ENCODE results near the gene ANKRD45. TPM values are rescaled to one million over a fixed set of nuclear protein-coding genes. Genes with fewer than 3 reads are reported as not detected.
"Not testable (repeated sequence)": the region's sequence is repeated elsewhere in the genome, so short reads cannot be mapped to it uniquely, and the experiment has no call there.

ANKRD45 gene
- total RNA-seq, 4 donors from 2014 or later = 0.33 TPM; not detected in 3

- no peak for TF ChIP-seq POLR2AphosphoS5 (IDR thresholded peaks at IDR 0.05)
- no peak for DNase-seq (ENCODE audit: extremely low spot score)
- peaks cover 0 to 13% (median 3%) of the 10 kb centered on the region in 4 donors for H3K27me3 ChIP-seq
- peaks cover 0 to 7% (median 0%) of the 10 kb centered on the region in 4 donors for H3K36me3 ChIP-seq
- peak overlapping the region; percentile 89 to 94 (median 90) for H3K27ac ChIP-seq (replicated peaks in 1 of 4)
- peaks cover 14 to 35% (median 26%) of the 10 kb centered on the region in 4 donors for H3K4me1 ChIP-seq
- intact Hi-C loops (cut with DNase I) = loop anchor here (5.0 to 10.0 kb wide), 2 partner anchors 230 to 287 kb away; no protein-coding TSS in a partner anchor
- 61% methylated on average over 3 of the region's 3 CpGs for WGBS
- H3K9me3 ChIP-seq = no peaks in the 10 kb centered on the region
- H3K4me3 ChIP-seq = peak overlapping the region; percentile 75 to 91 (median 82)
These were observed 44.7 kb upstream of the ANKRD45 start for GRCh38 chr1:173714441-173714758.

GRCh38 chr1:173708787-173709186 lies 39.1 kb upstream of the ANKRD45 start:
- no peaks in the 10 kb centered on the region for H3K9me3 ChIP-seq
- 85% methylated on average over 2 of the region's 2 CpGs for WGBS
- no peaks in the 10 kb centered on the region for H3K4me1 ChIP-seq
- intact Hi-C loops (cut with DNase I) = no loop called here
- H3K27me3 ChIP-seq = peaks cover 0 to 18% (median 3%) of the 10 kb centered on the region in 4 donors
- no peak for DNase-seq (ENCODE audit: extremely low spot score)
- H3K27ac ChIP-seq (replicated peaks in 1 of 4) = no peak overlapping the region
- no peaks in the 10 kb centered on the region for H3K36me3 ChIP-seq
- H3K4me3 ChIP-seq = no peak overlapping the region
- TF ChIP-seq CTCF (IDR thresholded peaks at IDR 0.05) (no peak), POLR2AphosphoS5 (IDR thresholded peaks at IDR 0.05) (no peak), POLR2A (IDR thresholded peaks at IDR 0.05; ENCODE audit: low read depth) (no peak), EP300 (IDR thresholded peaks at IDR 0.05) (no peak)

- Histone ChIP-seq H3K36me3 (no peaks in the 10 kb centered on the region), H3K27ac (replicated peaks in 1 of 4) (no peak overlapping the region), H3K9me3 (no peaks in the 10 kb centered on the region), H3K4me1 (no peaks in the 10 kb centered on the region), H3K27me3 (peaks cover 0 to 10% (median 3%) of the 10 kb centered on the region in 4 donors), H3K4me3 (no peak overlapping the region)
- 83% methylated on average over 5 of the region's 5 CpGs for WGBS
- no peak for DNase-seq (ENCODE audit: extremely low spot score)
- intact Hi-C loops (cut with DNase I) = no loop called here
- TF ChIP-seq POLR2AphosphoS5 (IDR thresholded peaks at IDR 0.05) = no peak
- no peak for TF ChIP-seq POLR2A (IDR thresholded peaks at IDR 0.05; ENCODE audit: low read depth)
- no peak for TF ChIP-seq CTCF (IDR thresholded peaks at IDR 0.05)
- TF ChIP-seq EP300 (IDR thresholded peaks at IDR 0.05) = no peak
These were observed 35.5 kb upstream of the ANKRD45 start for GRCh38 chr1:173705117-173705516.

- no peak for TF ChIP-seq POLR2A (IDR thresholded peaks at IDR 0.05; ENCODE audit: low read depth)
- no peak for TF ChIP-seq EP300 (IDR thresholded peaks at IDR 0.05)
- no peak for TF ChIP-seq CTCF (IDR thresholded peaks at IDR 0.05)
- no peak for TF ChIP-seq POLR2AphosphoS5 (IDR thresholded peaks at IDR 0.05)
- Histone ChIP-seq H3K36me3 (no peaks in the 10 kb centered on the region), H3K4me3 (no peak overlapping the region), H3K9me3 (no peaks in the 10 kb centered on the region), H3K4me1 (no peaks in the 10 kb centered on the region), H3K27ac (replicated peaks in 1 of 4) (no peak overlapping the region), H3K27me3 (no peaks in the 10 kb centered on the region)
- intact Hi-C loops (cut with DNase I) = no loop called here
- DNase-seq (ENCODE audit: extremely low spot score) = no peak
- 95% methylated on average over 1 of the region's 1 CpG for WGBS
These were observed 33.1 kb upstream of the ANKRD45 start for GRCh38 chr1:173702736-173703135.

- H3K27ac ChIP-seq (replicated peaks in 1 of 4); H3K9me3 ChIP-seq; DNase-seq (ENCODE audit: extremely low spot score); H3K4me3 ChIP-seq; H3K36me3 ChIP-seq; intact Hi-C loops (cut with DNase I); H3K27me3 ChIP-seq; H3K4me1 ChIP-seq: not testable (repeated sequence)
- WGBS = 99% methylated on average over 6 of the region's 6 CpGs
These were observed 31.6 kb upstream of the ANKRD45 start for GRCh38 chr1:173701299-173701698.

GRCh38 chr1:173693238-173693637 lies 23.6 kb upstream of the ANKRD45 start:
- no peak for DNase-seq (ENCODE audit: extremely low spot score)
- TF ChIP-seq CTCF (IDR thresholded peaks at IDR 0.05) (no peak), EP300 (IDR thresholded peaks at IDR 0.05) (no peak), POLR2AphosphoS5 (IDR thresholded peaks at IDR 0.05) (no peak), POLR2A (IDR thresholded peaks at IDR 0.05; ENCODE audit: low read depth) (no peak)
- Histone ChIP-seq H3K4me3 (no peak overlapping the region), H3K27me3 (peaks cover 0 to 18% (median 0%) of the 10 kb centered on the region in 4 donors), H3K27ac (replicated peaks in 1 of 4) (no peak overlapping the region), H3K36me3 (no peaks in the 10 kb centered on the region), H3K9me3 (no peaks in the 10 kb centered on the region), H3K4me1 (no peaks in the 10 kb centered on the region)
- intact Hi-C loops (cut with DNase I) = no loop called here
